Progenitor cell of endocrine pancreas (in vitro differentiated cells): ENCODE measurements around the gene ASIC2. TPM values are rescaled to one million over a fixed set of nuclear protein-coding genes. Genes with fewer than 3 reads are reported as not detected.
A peak's percentile ranks its signal among the peaks of the same experiment; 100 is the strongest.

Experiments used
- DNase-seq: peaks from one replicate; pipeline ENCODE4 v3.0.0; 2021; ENCODE audit warnings: low spot score; ENCODE audit not compliant: unreplicated experiment
- H3K27ac Mint-ChIP-seq: 2 replicates; pipeline ENCODE4 v1.8.0; 2021; ENCODE audit warnings: mild to moderate bottlenecking, moderate library complexity, mixed read lengths
- H3K27me3 Mint-ChIP-seq: 2 replicates; pipeline ENCODE4 v1.8.0; 2021; ENCODE audit warnings: mixed read lengths
- H3K36me3 Mint-ChIP-seq: 2 replicates; pipeline ENCODE4 v1.8.0; 2022; ENCODE audit warnings: mixed read lengths; ENCODE audit not compliant: insufficient read depth
- H3K4me1 Mint-ChIP-seq: 2 replicates; pipeline ENCODE4 v1.8.0; 2021; ENCODE audit warnings: low read depth, mixed read lengths
- H3K4me3 Mint-ChIP-seq: 2 replicates; pipeline ENCODE4 v1.8.0; 2021; ENCODE audit warnings: low read depth, mild to moderate bottlenecking, moderate library complexity, mixed read lengths
- H3K9me3 Mint-ChIP-seq: 2 replicates; pipeline ENCODE4 v1.8.0; 2021; ENCODE audit warnings: low read depth, mixed read lengths
- total RNA-seq: library from RNA; stranded (reverse); gene quantifications from 2 replicates; pipeline ENCODE4 v1.2.1, GENCODE V29; 2021
- TF ChIP-seq, protein P1 (sequence below): fragments of 200-600 bp; sonication (generic); IDR thresholded peaks from one replicate; pipeline ENCODE4 v1.5.0; 2021; ENCODE audit warnings: antibody characterized with exemption, mild to moderate bottlenecking; ENCODE audit not compliant: unreplicated experiment

The ASIC2 gene
- total RNA-seq, 1 donor from 2014 or later, result 0.29 TPM

DNA sequence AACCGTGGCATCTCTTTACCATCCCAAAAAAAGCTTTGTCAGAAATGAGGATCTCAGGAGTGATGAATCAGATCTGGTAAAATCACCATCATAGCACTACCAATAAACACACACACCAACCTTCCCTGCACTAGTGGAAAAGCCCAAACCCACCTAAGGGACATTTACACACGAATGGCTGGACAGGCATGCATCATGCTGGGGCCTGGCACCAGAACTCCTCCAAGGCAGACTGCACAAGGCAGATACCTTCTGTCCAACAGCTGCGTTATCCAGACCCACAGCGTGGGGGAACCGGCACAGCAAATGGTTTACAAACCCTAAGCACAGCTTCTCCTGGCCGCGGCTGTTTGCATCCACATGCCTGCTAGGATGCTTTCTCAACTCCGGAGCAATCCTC is 2.8 kb downstream of the ASIC2 start:
- no peak overlapping the region for H3K27ac Mint-ChIP-seq
- H3K36me3 Mint-ChIP-seq, result no peaks in the 10 kb centered on the region
- H3K27me3 Mint-ChIP-seq, result peaks cover 84% of the 10 kb centered on the region
- H3K4me1 Mint-ChIP-seq, result peaks cover 5% of the 10 kb centered on the region
- no peak for DNase-seq
- TF ChIP-seq, protein P1, sequence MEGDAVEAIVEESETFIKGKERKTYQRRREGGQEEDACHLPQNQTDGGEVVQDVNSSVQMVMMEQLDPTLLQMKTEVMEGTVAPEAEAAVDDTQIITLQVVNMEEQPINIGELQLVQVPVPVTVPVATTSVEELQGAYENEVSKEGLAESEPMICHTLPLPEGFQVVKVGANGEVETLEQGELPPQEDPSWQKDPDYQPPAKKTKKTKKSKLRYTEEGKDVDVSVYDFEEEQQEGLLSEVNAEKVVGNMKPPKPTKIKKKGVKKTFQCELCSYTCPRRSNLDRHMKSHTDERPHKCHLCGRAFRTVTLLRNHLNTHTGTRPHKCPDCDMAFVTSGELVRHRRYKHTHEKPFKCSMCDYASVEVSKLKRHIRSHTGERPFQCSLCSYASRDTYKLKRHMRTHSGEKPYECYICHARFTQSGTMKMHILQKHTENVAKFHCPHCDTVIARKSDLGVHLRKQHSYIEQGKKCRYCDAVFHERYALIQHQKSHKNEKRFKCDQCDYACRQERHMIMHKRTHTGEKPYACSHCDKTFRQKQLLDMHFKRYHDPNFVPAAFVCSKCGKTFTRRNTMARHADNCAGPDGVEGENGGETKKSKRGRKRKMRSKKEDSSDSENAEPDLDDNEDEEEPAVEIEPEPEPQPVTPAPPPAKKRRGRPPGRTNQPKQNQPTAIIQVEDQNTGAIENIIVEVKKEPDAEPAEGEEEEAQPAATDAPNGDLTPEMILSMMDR, result no peak
- H3K9me3 Mint-ChIP-seq, result no peaks in the 10 kb centered on the region
- H3K4me3 Mint-ChIP-seq, result peak overlapping the region; percentile 14

DNA sequence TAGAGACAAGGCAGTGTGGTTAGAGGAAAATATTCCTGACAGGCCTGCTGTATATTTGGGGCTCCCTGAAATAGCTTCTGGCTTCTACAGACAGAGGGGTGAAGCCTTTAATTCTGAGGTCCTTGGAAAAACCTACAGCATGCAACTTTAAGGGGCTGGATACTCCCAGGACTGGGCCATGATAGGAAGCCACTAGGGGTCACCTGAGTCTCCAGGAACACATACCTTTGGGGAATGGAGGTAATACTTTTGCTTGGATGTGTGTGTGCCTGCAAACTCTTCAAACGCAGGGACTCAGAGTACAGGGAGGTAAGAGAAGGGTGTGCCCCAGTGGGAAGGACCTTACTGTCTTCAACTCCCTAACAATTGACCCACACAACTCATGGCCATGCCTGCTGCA is 4.1 kb downstream of the ASIC2 start:
- Mint-ChIP-seq H3K4me3 (no peak overlapping the region), H3K4me1 (peaks cover 5% of the 10 kb centered on the region), H3K9me3 (no peaks in the 10 kb centered on the region), H3K27ac (no peak overlapping the region), H3K27me3 (peaks cover 75% of the 10 kb centered on the region), H3K36me3 (no peaks in the 10 kb centered on the region)
- TF ChIP-seq, protein P1, result peak; percentile 36
- no peak for DNase-seq

DNA sequence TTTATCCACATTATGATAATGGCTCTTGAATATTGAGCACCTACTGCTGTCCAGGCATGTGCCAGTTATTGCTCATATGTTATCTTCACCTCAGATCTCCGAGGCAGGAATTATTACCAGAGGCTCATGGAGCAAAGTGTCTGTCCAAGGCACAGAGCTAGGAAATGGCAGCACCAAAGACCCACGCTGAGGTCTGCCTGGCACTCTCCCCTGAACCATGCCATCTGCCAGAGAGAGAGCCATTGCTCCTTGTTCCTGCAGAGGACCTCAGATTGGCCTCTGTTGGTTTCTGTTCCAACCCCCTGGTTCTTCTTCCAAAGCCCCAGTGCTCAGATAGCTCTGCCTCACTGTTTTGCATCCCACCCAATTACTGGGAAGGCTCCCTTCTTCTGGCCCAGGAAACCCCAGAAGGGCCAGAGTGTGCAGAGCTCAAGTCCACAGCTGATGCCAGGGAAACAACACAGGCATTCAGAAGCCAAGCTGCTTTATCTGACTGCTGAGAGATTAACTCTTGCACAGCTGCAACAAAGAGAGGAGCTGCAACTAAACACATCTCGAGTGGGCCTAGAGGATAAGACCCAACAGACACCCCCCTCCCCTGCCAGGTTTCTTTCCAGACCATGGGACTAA is 5.9 kb downstream of the ASIC2 start:
- no peak overlapping the region for H3K27ac Mint-ChIP-seq
- no peaks in the 10 kb centered on the region for H3K36me3 Mint-ChIP-seq
- peaks cover 3% of the 10 kb centered on the region for H3K4me1 Mint-ChIP-seq
- no peak for DNase-seq
- H3K27me3 Mint-ChIP-seq, result peaks cover 63% of the 10 kb centered on the region
- H3K9me3 Mint-ChIP-seq, result no peaks in the 10 kb centered on the region
- TF ChIP-seq, protein P1, result no peak
- no peak overlapping the region for H3K4me3 Mint-ChIP-seq

DNA sequence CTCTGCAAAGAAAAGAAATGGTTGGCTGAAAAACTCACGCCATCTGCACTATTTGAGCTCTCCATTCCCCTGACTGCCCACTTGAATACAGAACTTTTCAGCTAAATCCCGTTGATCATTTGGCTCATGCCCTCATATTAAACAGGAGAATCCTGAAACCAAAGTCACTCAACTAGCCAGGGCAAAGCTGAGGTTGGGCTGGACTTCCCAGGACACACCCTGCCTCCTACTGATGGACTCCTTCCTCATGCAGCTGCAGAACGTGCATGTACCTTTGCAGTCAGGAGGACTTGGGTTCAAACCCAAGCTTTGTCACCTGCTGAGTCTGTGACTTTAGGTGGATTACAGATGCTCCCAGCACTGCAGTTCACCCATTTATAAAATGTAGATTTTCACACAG is 7.7 kb downstream of the ASIC2 start:
- Mint-ChIP-seq H3K27me3 (peaks cover 50% of the 10 kb centered on the region), H3K4me1 (no peaks in the 10 kb centered on the region), H3K4me3 (no peak overlapping the region), H3K27ac (no peak overlapping the region), H3K36me3 (no peaks in the 10 kb centered on the region), H3K9me3 (no peaks in the 10 kb centered on the region)
- DNase-seq, result no peak
- TF ChIP-seq, protein P1, result no peak

DNA sequence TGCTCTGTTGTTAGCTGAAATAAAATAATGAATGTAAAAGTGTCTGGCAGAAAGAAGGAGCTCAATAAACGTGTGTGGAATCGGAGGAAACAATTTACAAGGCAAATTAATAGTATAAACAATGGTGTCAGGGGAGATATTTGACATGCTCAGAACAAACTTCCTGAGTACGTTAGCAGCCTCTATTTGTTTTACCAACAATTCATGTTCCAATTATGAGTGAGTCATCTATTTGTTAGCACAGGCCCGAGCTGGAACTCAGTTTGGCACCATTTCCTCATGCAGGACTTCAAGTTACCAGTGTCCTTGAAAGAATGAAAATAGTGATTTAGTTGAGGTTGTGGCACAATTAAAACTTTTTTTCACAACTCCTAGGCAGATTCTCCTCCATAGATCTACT is 9.1 kb downstream of the ASIC2 start:
- H3K4me1 Mint-ChIP-seq, result no peaks in the 10 kb centered on the region
- H3K27me3 Mint-ChIP-seq, result peaks cover 38% of the 10 kb centered on the region
- TF ChIP-seq, protein P1, result no peak
- no peak for DNase-seq
- no peaks in the 10 kb centered on the region for H3K36me3 Mint-ChIP-seq
- no peak overlapping the region for H3K27ac Mint-ChIP-seq
- no peak overlapping the region for H3K4me3 Mint-ChIP-seq
- H3K9me3 Mint-ChIP-seq, result no peaks in the 10 kb centered on the region
